B cell (primary cell): ENCODE data around the gene TNFSF8.

ENCODE experiments used
- CTCF ChIP-seq: fragments of 200-600 bp; IDR thresholded peaks from one replicate; pipeline ENCODE4 v1.8.0; 2022; ENCODE audit warnings: antibody characterized with exemption, mild to moderate bottlenecking
- EZH2 ChIP-seq: IDR thresholded peaks from 2 replicates; pipeline ENCODE4 v1.6.1; 2012; ENCODE audit warnings: borderline replicate concordance, low read depth, mild to moderate bottlenecking, moderate library complexity, low read length; ENCODE audit not compliant: insufficient read depth, poor library complexity, severe bottlenecking

- no peak for TF ChIP-seq CTCF
- TF ChIP-seq EZH2, result no peak
These were observed 20.4 kb upstream of the TNFSF8 start for GRCh38 chr9:114950761-114951160.
